A673 (cell line): Measurements from ENCODE around the gene SOX13. TPM values are rescaled to one million over a fixed set of nuclear protein-coding genes. Genes with fewer than 3 reads are reported as not detected.

Experiments used
- BruUV-seq: library from RNA; stranded (reverse); fragments of 400-500 nt; replicated peaks from 2 replicates; lab custom pipeline; 2021; lab: Mats Ljungman, UMichigan
- CTCF ChIA-PET: fragments of 300-600 bp; sonication (Branson Sonifier 250); formaldehyde crosslinking; loops from one replicate; lab custom pipeline; 2022; ENCODE audit warnings: antibody characterized with exemption; lab: Charles Lee
- POLR2A ChIA-PET: fragments of 300-600 bp; sonication (Branson Sonifier 250); formaldehyde crosslinking; loops from one replicate; lab custom pipeline; 2022; ENCODE audit warnings: antibody characterized with exemption; ENCODE audit not compliant: low non-redundant PET; lab: Charles Lee
- DNase-seq: peaks from one replicate; pipeline ENCODE4 v3.0.0-alpha.2; 2015; ENCODE audit warnings: low spot score
- H3K27ac ChIP-seq: fragments of 200-600 bp; sonication (generic); 2 replicates; pipeline ENCODE4 v1.5.1; 2016; ENCODE audit warnings: mixed run types, low read depth, mild to moderate bottlenecking, mixed read lengths, antibody characterized with exemption, low read length; ENCODE audit not compliant: poor library complexity, severe bottlenecking
- H3K27me3 ChIP-seq: fragments of 200-600 bp; sonication (generic); replicated peaks from 2 replicates; pipeline ENCODE4 v1.6.1; 2017; ENCODE audit warnings: mixed run types, low read depth, mild to moderate bottlenecking, mixed read lengths, antibody characterized with exemption, low read length; ENCODE audit not compliant: insufficient read depth, poor library complexity
- H3K36me3 ChIP-seq: fragments of 200-600 bp; sonication (generic); 2 replicates; pipeline ENCODE4 v1.6.1; 2016; ENCODE audit warnings: mixed run types, mild to moderate bottlenecking, mixed read lengths, antibody characterized with exemption, low read length; ENCODE audit not compliant: insufficient read depth, poor library complexity, severe bottlenecking
- H3K4me1 ChIP-seq: fragments of 200-600 bp; sonication (generic); 2 replicates; pipeline ENCODE4 v1.6.1; 2017; ENCODE audit warnings: mixed run types, mild to moderate bottlenecking, mixed read lengths, antibody characterized with exemption, low read length; ENCODE audit not compliant: insufficient read depth, poor library complexity, severe bottlenecking
- H3K4me3 ChIP-seq: fragments of 200-600 bp; sonication (generic); 2 replicates; pipeline ENCODE4 v1.5.1; 2016; ENCODE audit warnings: low read depth, mixed run types, mild to moderate bottlenecking, mixed read lengths, low read length; ENCODE audit not compliant: poor library complexity, severe bottlenecking
- H3K9me3 ChIP-seq: fragments of 200-600 bp; sonication (generic); 2 replicates; pipeline ENCODE4 v1.6.1; 2016; ENCODE audit warnings: mixed run types, low read depth, mild to moderate bottlenecking, mixed read lengths, antibody characterized with exemption, low read length; ENCODE audit not compliant: poor library complexity, severe bottlenecking
- CTCF ChIP-seq: fragments of 300-800, 200-600 bp; sonication (generic); conservative IDR thresholded peaks from 2 replicates; pipeline ENCODE4 v1.5.1; 2017; ENCODE audit warnings: low read depth, mild to moderate bottlenecking, antibody characterized with exemption, low read length, moderate library complexity, mixed read lengths
- EZH2 ChIP-seq: fragments of 200-600 bp; sonication (generic); IDR thresholded peaks from 2 replicates; pipeline ENCODE4 v1.6.1; 2017; ENCODE audit warnings: borderline replicate concordance, low read depth, mild to moderate bottlenecking, mixed read lengths, antibody characterized with exemption, low read length; ENCODE audit not compliant: poor library complexity, severe bottlenecking
- intact Hi-C: fragments of 100-400 bp; cut with micrococcal nuclease; formaldehyde crosslinking; loops from one replicate; pipeline ENCODE4 v1.10.0; 2022; ENCODE audit not compliant: unreplicated experiment
- total RNA-seq: library from RNA; stranded (reverse); gene quantifications from 2 replicates; pipeline ENCODE4 v1.2.3, GENCODE V29; 2021

Gene SOX13
- total RNA-seq, 1 experiment from 2014 or later: 9.4 TPM

- no peak overlapping the region for H3K27ac ChIP-seq
- H3K27me3 ChIP-seq: no peaks in the 10 kb centered on the region
- H3K4me1 ChIP-seq: peaks cover 12% of the 10 kb centered on the region
- BruUV-seq: no TSS peak
- CTCF ChIA-PET: interaction anchor here (0.6 kb wide), 1 partner anchor 166 kb away, joined by 3 read pairs; no protein-coding TSS in a partner anchor
- H3K4me3 ChIP-seq: no peak overlapping the region
- no peaks in the 10 kb centered on the region for H3K9me3 ChIP-seq
- no peak for DNase-seq
- no peaks in the 10 kb centered on the region for H3K36me3 ChIP-seq
- TF ChIP-seq EZH2: no peak
- TF ChIP-seq CTCF: no peak
- POLR2A ChIA-PET: no interaction called here
- intact Hi-C loops: no loop called here
Measured at GRCh38 chr1:204112876-204113730, 40.2 kb downstream of the SOX13 start.

- ChIA-PET CTCF (no interaction called here), POLR2A (no interaction called here)
- intact Hi-C loops: no loop called here
- Histone ChIP-seq H3K4me3 (no peak overlapping the region), H3K9me3 (no peaks in the 10 kb centered on the region), H3K27ac (no peak overlapping the region), H3K27me3 (no peaks in the 10 kb centered on the region), H3K4me1 (peaks cover 4% of the 10 kb centered on the region), H3K36me3 (no peaks in the 10 kb centered on the region)
- no peak for DNase-seq
- TF ChIP-seq CTCF (no peak), EZH2 (no peak)
- no TSS peak for BruUV-seq
Measured at GRCh38 chr1:204113896-204114295, 41.0 kb downstream of the SOX13 start.

- H3K9me3 ChIP-seq: no peaks in the 10 kb centered on the region
- intact Hi-C loops: no loop called here
- no peaks in the 10 kb centered on the region for H3K4me1 ChIP-seq
- no peak overlapping the region for H3K4me3 ChIP-seq
- POLR2A ChIA-PET: no interaction called here
- CTCF ChIA-PET: no interaction called here
- BruUV-seq: no TSS peak
- H3K27ac ChIP-seq: no peak overlapping the region
- TF ChIP-seq CTCF: no peak
- TF ChIP-seq EZH2: no peak
- DNase-seq: no peak
- no peaks in the 10 kb centered on the region for H3K27me3 ChIP-seq
- no peaks in the 10 kb centered on the region for H3K36me3 ChIP-seq
Measured at GRCh38 chr1:204114606-204115005, 41.7 kb downstream of the SOX13 start.
